HG03159 (cell line): ENCODE measurements around the gene PNPLA8.
A peak's percentile ranks its signal among the peaks of the same experiment; 100 is the strongest.
"Not testable (repeated sequence)": the region's sequence is repeated elsewhere in the genome, so short reads cannot be mapped to it uniquely, and the experiment has no call there.

Experiments
- ATAC-seq: cut with Tn5 transposase; IDR thresholded peaks from one replicate; pipeline ENCODE4 v1.9.1; 2021; ENCODE audit warnings: mild to moderate bottlenecking, moderate library complexity; ENCODE audit not compliant: unreplicated experiment

The PNPLA8 gene

GRCh38 chr7:108480311-108480710, 45.6 kb downstream of the PNPLA8 start:
- ATAC-seq: no peak

- no peak for ATAC-seq
These were observed 46.2 kb downstream of the PNPLA8 start for GRCh38 chr7:108479751-108480150.

- no peak for ATAC-seq
These were observed 46.8 kb downstream of the PNPLA8 start for GRCh38 chr7:108479118-108479517.

- ATAC-seq: no peak
These were observed 57.7 kb downstream of the PNPLA8 start for GRCh38 chr7:108468246-108468645.

GRCh38 chr7:108467391-108467790, 58.5 kb downstream of the PNPLA8 start:
- no peak for ATAC-seq

GRCh38 chr7:108466322-108466721, 59.6 kb downstream of the PNPLA8 start:
- not testable (repeated sequence) for ATAC-seq

DNA sequence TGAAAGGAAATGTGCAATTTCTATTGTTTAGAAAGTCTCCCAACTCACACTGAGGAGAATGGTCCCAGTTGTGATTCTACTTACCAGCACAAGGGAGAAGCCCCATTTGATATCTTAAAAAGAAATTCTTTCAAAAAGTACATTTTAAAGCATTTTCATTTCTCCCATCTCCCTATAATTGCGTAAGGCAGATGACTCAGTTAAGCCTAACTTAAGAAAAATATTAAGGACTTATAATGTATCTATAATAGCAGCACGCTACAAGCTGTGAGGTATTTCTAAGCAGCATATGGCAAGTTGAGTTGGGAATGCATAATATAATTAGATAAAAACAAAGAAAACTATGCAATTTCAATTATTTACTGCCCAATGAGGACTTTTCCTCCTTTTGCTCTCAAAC, 61.2 kb downstream of the PNPLA8 start:
- ATAC-seq: no peak

DNA sequence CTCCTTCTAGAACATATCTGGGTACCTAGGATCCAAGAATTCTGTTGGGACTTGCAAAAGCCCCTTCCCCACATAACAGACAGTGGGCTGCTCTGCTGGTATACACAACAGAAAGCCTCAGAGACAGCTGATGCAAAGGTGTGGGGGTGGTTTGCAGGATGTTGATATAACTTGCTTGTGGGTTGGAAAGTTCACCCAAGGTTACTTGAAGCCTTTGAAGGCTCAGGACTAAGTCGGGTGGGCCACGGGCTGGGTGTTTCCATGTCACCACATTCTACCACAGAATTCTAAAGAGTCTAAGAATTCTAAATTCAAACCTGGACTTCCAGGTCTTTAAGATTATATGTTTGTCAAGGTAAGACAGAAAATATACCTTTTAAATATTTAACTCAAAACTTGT, 62.3 kb downstream of the PNPLA8 start:
- ATAC-seq: no peak

- ATAC-seq: no peak
These were observed 64.1 kb downstream of the PNPLA8 start for GRCh38 chr7:108461840-108462239.

GRCh38 chr7:108460964-108461363, 65.0 kb downstream of the PNPLA8 start:
- ATAC-seq: no peak

- ATAC-seq: peak; percentile 43
These were observed 65.9 kb downstream of the PNPLA8 start for GRCh38 chr7:108459922-108460551.

DNA sequence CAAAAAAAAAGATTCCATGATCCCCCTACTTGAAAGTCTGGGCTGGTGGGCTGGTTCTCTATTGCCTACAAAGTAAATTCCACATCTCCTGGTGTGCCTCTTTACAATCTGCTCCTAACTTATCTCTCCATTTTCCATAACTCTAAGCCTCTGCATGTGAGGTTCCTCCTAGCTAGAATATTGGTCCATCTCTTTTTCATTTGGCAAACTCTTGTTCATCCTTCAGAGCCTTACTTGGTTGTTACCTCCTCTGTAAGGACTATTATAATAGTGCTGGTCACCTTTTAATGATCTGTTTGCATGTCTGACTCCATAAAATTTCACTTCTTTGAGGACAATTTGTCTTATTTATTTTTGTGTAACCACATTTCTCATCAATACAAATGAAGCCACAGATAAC, 68.1 kb downstream of the PNPLA8 start:
- no peak for ATAC-seq

- ATAC-seq: no peak
These were observed 68.9 kb downstream of the PNPLA8 start for GRCh38 chr7:108456845-108457540.

DNA sequence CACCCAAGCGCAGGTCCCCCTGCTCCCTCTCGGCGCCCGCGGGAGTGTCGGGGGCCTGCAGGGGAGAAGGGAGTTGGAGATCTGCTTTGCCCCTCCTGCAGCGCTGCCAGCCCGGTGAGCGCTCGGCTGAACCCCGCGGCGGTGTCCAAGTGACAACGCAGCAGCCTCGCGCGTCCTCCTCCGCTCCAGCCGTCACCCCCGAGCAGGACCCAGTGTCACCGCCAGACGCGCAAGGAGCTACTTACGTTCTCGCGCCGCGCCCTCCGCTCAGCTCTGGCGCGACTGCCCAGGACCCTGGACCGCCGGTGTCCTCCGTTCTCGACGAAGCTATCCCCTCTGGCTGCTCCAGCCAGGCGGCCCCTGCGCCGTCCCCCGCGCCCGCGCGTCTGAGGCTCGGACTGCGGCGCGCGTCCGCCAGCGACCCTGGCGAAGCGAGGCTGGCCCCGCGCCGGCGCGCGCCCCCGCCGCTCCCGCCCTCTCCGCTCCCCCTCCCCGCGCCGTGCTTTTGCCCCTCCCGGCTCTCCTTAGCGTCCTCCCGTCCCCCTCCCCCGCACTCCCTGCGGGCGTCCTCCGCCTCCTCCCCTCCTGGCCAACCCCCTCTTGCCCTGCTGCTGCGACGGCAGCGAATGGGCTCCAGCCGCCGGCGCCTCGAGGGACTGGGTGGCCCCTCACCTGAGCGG, 69.8 kb downstream of the PNPLA8 start, which contains the start of gene NRCAM:
TSS of gene NRCAM (minus strand) at position 439 of the 680 bp plus-strand sequence. CDS start 216,372 bp downstream, outside the sequence.
- ATAC-seq: no peak

GRCh38 chr7:108455551-108455997, 70.4 kb downstream of the PNPLA8 start:
- ATAC-seq: no peak

- no peak for ATAC-seq
These were observed 71.0 kb downstream of the PNPLA8 start for GRCh38 chr7:108454674-108455550.

GRCh38 chr7:108454317-108454673, 71.6 kb downstream of the PNPLA8 start:
- ATAC-seq: no peak

GRCh38 chr7:108453320-108453719, 72.6 kb downstream of the PNPLA8 start:
- no peak for ATAC-seq

- ATAC-seq: peak; percentile 57
These were observed 73.2 kb downstream of the PNPLA8 start for GRCh38 chr7:108452707-108453106.

- no peak for ATAC-seq
These were observed 74.6 kb downstream of the PNPLA8 start for GRCh38 chr7:108451296-108451848.

DNA sequence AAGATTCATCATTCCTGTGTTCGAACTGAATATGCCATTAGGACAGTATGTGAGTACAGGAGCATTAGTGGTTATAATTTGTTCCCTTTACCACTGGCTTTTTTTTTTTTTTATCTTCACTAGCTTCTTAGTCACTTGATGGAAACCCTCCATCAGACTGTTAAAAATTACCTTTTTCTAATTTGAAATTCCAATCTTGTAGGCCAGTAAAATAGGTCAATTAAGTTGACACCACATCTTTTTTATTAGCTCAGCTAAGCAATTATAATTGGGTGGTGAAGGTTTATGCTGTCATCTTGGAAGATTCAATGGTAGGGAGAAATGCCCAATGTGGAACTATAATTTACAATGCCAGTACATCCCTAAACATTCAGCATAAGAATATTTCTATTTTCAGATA, 75.8 kb downstream of the PNPLA8 start:
- ATAC-seq: no peak
